DND-41 (cell line): Measurements from ENCODE around the gene KLHL36.

Experiments used
- ATAC-seq: fragments of 200-7000 bp; cut with Tn5 transposase; 3 replicates; pipeline ENCODE4 v1.9.1; 2021; ENCODE audit warnings: low read depth; ENCODE audit not compliant: insufficient read depth
- DNase-seq: peaks from one replicate; pipeline ENCODE4 v3.0.0-alpha.2; 2020
- H2AFZ ChIP-seq: 2 replicates; pipeline ENCODE4 v1.6.0; 2012; ENCODE audit warnings: low read depth, low read length
- H3K27ac ChIP-seq: 2 replicates; pipeline ENCODE4 v1.5.1; 2012; ENCODE audit warnings: low read length, inconsistent platforms
- H3K27me3 ChIP-seq: fragments of 200-600 bp; sonication (generic); 2 replicates; pipeline ENCODE4 v1.6.0; 2012; ENCODE audit warnings: low read length, mild to moderate bottlenecking, inconsistent platforms; ENCODE audit not compliant: insufficient read depth, poor library complexity
- H3K36me3 ChIP-seq: 2 replicates; pipeline ENCODE4 v1.5.1; 2012; ENCODE audit warnings: low read length, inconsistent platforms; ENCODE audit not compliant: insufficient read depth
- H3K4me1 ChIP-seq: 2 replicates; pipeline ENCODE4 v1.5.1; 2012; ENCODE audit warnings: mild to moderate bottlenecking, low read length; ENCODE audit not compliant: insufficient read depth
- H3K4me2 ChIP-seq: 2 replicates; pipeline ENCODE4 v1.6.0; 2012; ENCODE audit warnings: mild to moderate bottlenecking, moderate library complexity, low read length, inconsistent platforms; ENCODE audit not compliant: insufficient read depth
- H3K4me3 ChIP-seq, 2 experiments: fragments of 200-600 bp in 1 of 2; shearing (Covaris generic) in 1 of 2; 2 replicates each; pipeline ENCODE4 v1.5.1; 2012 to 2016; ENCODE audit warnings: inconsistent platforms in 2 of 2, low read length in 2 of 2, mild to moderate bottlenecking in 2 of 2, low read depth in 1 of 2, moderate library complexity in 1 of 2
- H3K79me2 ChIP-seq: 2 replicates; pipeline ENCODE4 v1.6.0; 2012; ENCODE audit warnings: low read length, inconsistent platforms; ENCODE audit not compliant: insufficient read depth
- H3K9ac ChIP-seq: 2 replicates; pipeline ENCODE4 v1.6.0; 2012; ENCODE audit warnings: low read depth, mild to moderate bottlenecking, inconsistent platforms, low read length, moderate library complexity
- H3K9me3 ChIP-seq: 2 replicates; pipeline ENCODE4 v1.5.1; 2012; ENCODE audit warnings: low read length, moderate library complexity, mild to moderate bottlenecking, inconsistent platforms; ENCODE audit not compliant: insufficient read depth, severe bottlenecking
- H4K20me1 ChIP-seq: 2 replicates; pipeline ENCODE4 v1.6.0; 2012; ENCODE audit warnings: low read length; ENCODE audit not compliant: insufficient read depth
- CTCF ChIP-seq: IDR thresholded peaks from 2 replicates; pipeline ENCODE4 v1.5.1; 2012; ENCODE audit warnings: borderline replicate concordance, low read length, moderate library complexity, mild to moderate bottlenecking; ENCODE audit not compliant: poor library complexity, severe bottlenecking; ENCODE audit errors: extremely low read depth
- EZH2 ChIP-seq: IDR thresholded peaks from 3 replicates; pipeline ENCODE4 v1.6.1; 2012; ENCODE audit warnings: borderline replicate concordance, low read depth, mild to moderate bottlenecking, moderate library complexity, low read length, inconsistent platforms; ENCODE audit not compliant: severe bottlenecking

KLHL36 gene

GRCh38 chr16:84677849-84678248 is 29.5 kb downstream of the KLHL36 start:
- Histone ChIP-seq H3K4me2 (no peak overlapping the region), H2AFZ (no peak overlapping the region), H3K79me2 (no peaks in the 10 kb centered on the region), H3K27me3 (peaks cover 3% of the 10 kb centered on the region), H3K9me3 (no peaks in the 10 kb centered on the region), H4K20me1 (peaks cover 4% of the 10 kb centered on the region), H3K27ac (no peak overlapping the region), H3K9ac (no peak overlapping the region), H3K4me3 (no peak overlapping the region), H3K36me3 (no peaks in the 10 kb centered on the region), H3K4me1 (no peaks in the 10 kb centered on the region)
- DNase-seq = no peak
- TF ChIP-seq CTCF = no peak
- no peak for TF ChIP-seq EZH2
- ATAC-seq = no peak

- TF ChIP-seq EZH2 (no peak), CTCF (no peak)
- no peak overlapping the region for H3K27ac ChIP-seq
- no peaks in the 10 kb centered on the region for H4K20me1 ChIP-seq
- H3K36me3 ChIP-seq = no peaks in the 10 kb centered on the region
- H3K4me1 ChIP-seq = no peaks in the 10 kb centered on the region
- H3K9me3 ChIP-seq = no peaks in the 10 kb centered on the region
- no peaks in the 10 kb centered on the region for H3K79me2 ChIP-seq
- H3K4me2 ChIP-seq = no peak overlapping the region
- DNase-seq (no peak), ATAC-seq (no peak)
- no peak overlapping the region for H3K9ac ChIP-seq
- peaks cover 3% of the 10 kb centered on the region for H3K27me3 ChIP-seq
- H3K4me3 ChIP-seq = no peak overlapping the region
- no peak overlapping the region for H2AFZ ChIP-seq
Measured at GRCh38 chr16:84678541-84678940, 30.2 kb downstream of the KLHL36 start.

- Histone ChIP-seq H3K27me3 (peaks cover 8% of the 10 kb centered on the region), H2AFZ (no peak overlapping the region), H4K20me1 (no peaks in the 10 kb centered on the region), H3K27ac (no peak overlapping the region), H3K4me3 (no peak overlapping the region), H3K9ac (no peak overlapping the region), H3K4me1 (no peaks in the 10 kb centered on the region), H3K4me2 (no peak overlapping the region), H3K9me3 (no peaks in the 10 kb centered on the region), H3K79me2 (no peaks in the 10 kb centered on the region), H3K36me3 (no peaks in the 10 kb centered on the region)
- no peak for ATAC-seq
- TF ChIP-seq CTCF = no peak
- TF ChIP-seq EZH2 = no peak
- DNase-seq = no peak
Measured at GRCh38 chr16:84680165-84680842, 32.0 kb downstream of the KLHL36 start.
